Activated naive CD4-positive, alpha-beta T cell treated with anti-CD3 and anti-CD28 coated beads for 36 hours (primary cell): ENCODE measurements around the gene NT5C. TPM values are rescaled to one million over a fixed set of nuclear protein-coding genes. Genes with fewer than 3 reads are reported as not detected.
"Not testable (repeated sequence)": the region's sequence is repeated elsewhere in the genome, so short reads cannot be mapped to it uniquely, and the experiment has no call there.

ENCODE experiments used
- CTCF ChIA-PET: fragments of 350-600 bp; sonication (Branson Sonifier 250); formaldehyde crosslinking; loops from one replicate; lab custom pipeline; 2021; ENCODE audit warnings: antibody characterized with exemption; lab: Charles Lee
- DNase-seq: peaks from one replicate; pipeline ENCODE4 v3.0.0-alpha.2; 2020
- H3K27ac Mint-ChIP-seq: one replicate; pipeline ENCODE4 v1.8.0; 2021; ENCODE audit warnings: mild to moderate bottlenecking, mixed read lengths
- H3K27me3 Mint-ChIP-seq: one replicate; pipeline ENCODE4 v1.8.0; 2021; ENCODE audit warnings: low read depth, mixed read lengths
- H3K36me3 Mint-ChIP-seq: one replicate; pipeline ENCODE4 v1.8.0; 2021; ENCODE audit warnings: low read depth, mixed read lengths
- H3K4me1 Mint-ChIP-seq: one replicate; pipeline ENCODE4 v1.8.0; 2021; ENCODE audit warnings: low read depth, mixed read lengths
- H3K4me3 Mint-ChIP-seq: one replicate; pipeline ENCODE4 v1.8.0; 2021; ENCODE audit warnings: mild to moderate bottlenecking, moderate library complexity, mixed read lengths
- H3K9me3 Mint-ChIP-seq: one replicate; pipeline ENCODE4 v1.8.0; 2021; ENCODE audit warnings: mixed read lengths
- intact Hi-C: fragments of 100-400 bp; cut with micrococcal nuclease; formaldehyde crosslinking; loops from one replicate; pipeline ENCODE4 v1.15.1; 2023
- total RNA-seq, 2 experiments: library from RNA; stranded (reverse); gene quantifications; one replicate each; pipeline ENCODE4 v1.2.3, GENCODE V29; 2021

Gene NT5C
- total RNA-seq, 2 experiments from 2014 or later, result 49.7 to 55.2 TPM

DNA sequence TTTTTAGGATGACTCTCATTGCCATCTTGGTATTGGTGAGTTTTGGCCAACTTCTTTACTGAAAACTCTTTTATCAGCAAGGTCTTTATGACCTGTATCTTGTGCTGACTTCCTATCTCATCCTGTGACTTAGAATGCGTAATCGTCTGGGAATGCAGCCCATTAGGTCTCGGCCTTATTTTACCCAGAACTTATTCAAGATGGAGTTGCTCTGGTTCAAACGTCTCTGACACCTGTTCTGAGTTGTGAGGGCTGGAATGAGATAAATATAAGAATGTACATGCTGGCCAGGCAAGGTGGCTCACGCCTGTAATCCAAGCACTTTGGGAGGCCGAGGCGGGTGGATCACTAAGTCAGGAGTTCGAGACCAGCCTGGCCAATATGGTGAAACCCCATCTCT is 26.9 kb upstream of the NT5C start:
- CTCF ChIA-PET, result interaction anchor here (0.7 to 1.3 kb wide), 2 partner anchors 13 to 27 kb away, joined by 3 to 4 read pairs; no protein-coding TSS in a partner anchor
- DNase-seq, H3K27me3 Mint-ChIP-seq, H3K36me3 Mint-ChIP-seq, H3K9me3 Mint-ChIP-seq, H3K4me3 Mint-ChIP-seq, intact Hi-C loops, H3K27ac Mint-ChIP-seq: not testable (repeated sequence)
- H3K4me1 Mint-ChIP-seq, result peaks cover 16% of the 10 kb centered on the region

DNA sequence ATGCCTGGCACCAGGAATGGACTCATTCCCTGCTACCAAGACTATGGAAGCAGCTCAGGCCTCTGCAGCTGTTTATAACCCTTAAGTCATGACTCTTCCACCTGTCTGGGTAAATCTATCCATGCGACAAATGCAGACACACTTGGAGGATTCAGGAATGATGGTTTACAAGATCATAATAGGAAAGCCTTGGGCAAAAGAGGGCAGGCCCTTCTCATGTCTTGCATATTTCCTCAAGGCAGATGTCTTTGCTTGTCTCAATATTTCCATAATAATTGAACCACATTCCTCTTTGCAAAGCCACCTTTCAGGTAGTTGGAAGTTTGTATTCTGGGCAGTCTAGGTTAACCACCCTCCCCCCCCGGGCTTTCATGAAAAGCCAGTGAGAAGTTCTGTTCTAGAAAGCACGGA is 23.7 kb upstream of the NT5C start:
- H3K27ac Mint-ChIP-seq, result peak overlapping the region; percentile 78
- no peaks in the 10 kb centered on the region for H3K9me3 Mint-ChIP-seq
- H3K4me1 Mint-ChIP-seq, result peaks cover 30% of the 10 kb centered on the region
- CTCF ChIA-PET, result interaction anchor here (1.0 to 1.5 kb wide), 5 partner anchors 15 to 194 kb away, joined by 4 to 7 read pairs (median 5); no protein-coding TSS in a partner anchor
- intact Hi-C loops, result loop anchor here (2.0 kb wide), 1 partner anchor 282 kb away; the partner anchor contains the start of gene FDXR
- DNase-seq, result no peak
- H3K27me3 Mint-ChIP-seq, result no peaks in the 10 kb centered on the region
- H3K4me3 Mint-ChIP-seq, result no peak overlapping the region
- H3K36me3 Mint-ChIP-seq, result peaks cover 9% of the 10 kb centered on the region

GRCh38 chr17:75154195-75155106 is 22.9 kb upstream of the NT5C start, which contains the start of gene JPT1:
Gene JPT1, minus strand, starts transcription at chr17:75154512. Its CDS starts 115 bp downstream, at chr17:75154397.
- Mint-ChIP-seq H3K9me3 (no peaks in the 10 kb centered on the region), H3K4me1 (peaks cover 30% of the 10 kb centered on the region), H3K4me3 (peak within 1 kb of the TSS; percentile 94), H3K27me3 (no peaks in the 10 kb centered on the region), H3K27ac (peak within 1 kb of the TSS; percentile 78), H3K36me3 (peaks cover 9% of the 10 kb centered on the region)
- CTCF ChIA-PET, result interaction anchor here (1.0 to 1.5 kb wide), 4 partner anchors 16 to 193 kb away, joined by 4 to 7 read pairs (median 6); no protein-coding TSS in a partner anchor
- intact Hi-C loops, result loop anchor here (1.0 to 2.0 kb wide), 9 partner anchors 17 to 282 kb away; partner anchors contain the start of genes FDXR, GGA3, KCTD2 and MRPS7
- DNase-seq, result peak; percentile 100

DNA sequence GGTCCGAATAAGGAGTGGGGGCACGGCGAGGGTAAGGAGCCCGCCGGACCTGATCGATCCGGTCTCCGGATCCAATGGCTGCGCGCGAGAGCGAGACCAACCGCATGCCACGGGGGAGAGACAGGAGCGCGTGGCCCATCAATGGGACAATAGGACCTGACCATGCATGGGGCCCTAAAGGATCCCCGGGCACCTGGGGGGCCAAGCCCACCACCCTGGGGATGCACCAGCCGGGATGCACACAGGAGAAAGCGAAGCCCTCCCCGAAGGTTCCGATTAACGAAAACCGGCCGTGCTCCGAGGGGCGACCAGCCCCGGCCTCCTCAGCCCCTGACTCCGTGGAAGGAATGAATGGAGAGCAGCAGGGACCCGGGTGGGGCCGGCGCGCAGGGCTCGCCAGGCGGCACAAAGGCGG is 22.2 kb upstream of the NT5C start:
- Mint-ChIP-seq H3K27ac (peak overlapping the region; percentile 73), H3K4me3 (peak overlapping the region; percentile 94)

GRCh38 chr17:75152922-75153779 is 21.6 kb upstream of the NT5C start:
- Mint-ChIP-seq H3K27ac (peak overlapping the region; percentile 73), H3K4me3 (peak overlapping the region; percentile 94), H3K4me1 (peaks cover 33% of the 10 kb centered on the region), H3K9me3 (no peaks in the 10 kb centered on the region), H3K36me3 (peaks cover 15% of the 10 kb centered on the region), H3K27me3 (no peaks in the 10 kb centered on the region)
- DNase-seq, result peak; percentile 41
- CTCF ChIA-PET, result no interaction called here
- intact Hi-C loops, result no loop called here

More for the DNA sequence above, 22.2 kb upstream of the NT5C start:
- CTCF ChIA-PET, result interaction anchor here (1.5 kb wide), 2 partner anchors 16 to 40 kb away, joined by 7 read pairs; no protein-coding TSS in a partner anchor
- peaks cover 30% of the 10 kb centered on the region for H3K4me1 Mint-ChIP-seq
- peaks cover 9% of the 10 kb centered on the region for H3K36me3 Mint-ChIP-seq
- H3K27me3 Mint-ChIP-seq, result no peaks in the 10 kb centered on the region
- DNase-seq, result peak; percentile 38
- intact Hi-C loops, result loop anchor here (1.0 to 2.0 kb wide), 9 partner anchors 18 to 281 kb away; partner anchors contain the start of genes FDXR, GGA3, KCTD2 and MRPS7
- no peaks in the 10 kb centered on the region for H3K9me3 Mint-ChIP-seq

DNA sequence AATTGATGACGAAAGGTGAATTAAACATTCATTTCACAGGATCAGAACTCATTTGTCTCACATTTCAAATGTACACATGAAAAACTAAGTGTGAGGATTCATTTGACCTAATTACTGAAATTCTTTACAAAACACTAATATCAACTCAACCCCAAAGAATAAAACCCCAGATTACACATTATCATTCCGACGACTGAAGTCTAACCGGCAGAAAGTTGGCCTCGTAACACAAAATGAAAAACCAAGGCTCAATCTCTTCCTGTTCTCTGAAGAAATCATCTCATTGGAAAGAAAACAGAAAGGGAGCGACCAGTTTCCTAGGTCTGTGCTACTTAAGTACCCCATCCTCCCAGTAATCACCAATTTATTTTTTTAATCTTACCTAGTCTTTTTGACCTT is 21.0 kb upstream of the NT5C start:
- Mint-ChIP-seq H3K36me3 (peaks cover 20% of the 10 kb centered on the region), H3K27me3 (no peaks in the 10 kb centered on the region), H3K27ac (no peak overlapping the region), H3K4me1 (peaks cover 33% of the 10 kb centered on the region), H3K9me3 (no peaks in the 10 kb centered on the region), H3K4me3 (peak overlapping the region; percentile 94)
- CTCF ChIA-PET, result no interaction called here
- intact Hi-C loops, result no loop called here
- DNase-seq, result no peak

DNA sequence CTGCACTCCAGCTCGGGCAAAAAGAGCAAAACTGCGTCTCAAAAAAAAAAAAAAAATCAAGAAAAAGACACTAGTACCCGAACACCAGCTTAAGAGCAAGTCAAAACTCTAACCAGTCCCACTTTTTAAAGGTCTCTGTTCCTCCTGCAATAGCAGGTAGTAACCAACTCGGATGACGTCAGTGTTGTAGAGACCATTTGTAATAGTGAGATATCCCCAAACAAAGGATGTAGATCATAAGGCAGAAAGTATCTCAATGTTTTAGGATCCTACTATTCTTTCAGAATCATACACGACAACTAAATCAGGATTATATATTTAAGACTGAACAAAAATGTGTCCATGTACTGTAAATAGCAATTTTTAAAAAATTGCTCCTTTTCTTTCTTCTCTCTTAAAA is 20.4 kb upstream of the NT5C start:
- DNase-seq, result no peak
- no peaks in the 10 kb centered on the region for H3K27me3 Mint-ChIP-seq
- intact Hi-C loops, result no loop called here
- no peak overlapping the region for H3K27ac Mint-ChIP-seq
- peaks cover 33% of the 10 kb centered on the region for H3K4me1 Mint-ChIP-seq
- peak overlapping the region; percentile 94 for H3K4me3 Mint-ChIP-seq
- H3K9me3 Mint-ChIP-seq, result no peaks in the 10 kb centered on the region
- CTCF ChIA-PET, result interaction anchor here (1.0 to 1.3 kb wide), 2 partner anchors 21 to 31 kb away, joined by 3 read pairs; no protein-coding TSS in a partner anchor
- peaks cover 26% of the 10 kb centered on the region for H3K36me3 Mint-ChIP-seq

DNA sequence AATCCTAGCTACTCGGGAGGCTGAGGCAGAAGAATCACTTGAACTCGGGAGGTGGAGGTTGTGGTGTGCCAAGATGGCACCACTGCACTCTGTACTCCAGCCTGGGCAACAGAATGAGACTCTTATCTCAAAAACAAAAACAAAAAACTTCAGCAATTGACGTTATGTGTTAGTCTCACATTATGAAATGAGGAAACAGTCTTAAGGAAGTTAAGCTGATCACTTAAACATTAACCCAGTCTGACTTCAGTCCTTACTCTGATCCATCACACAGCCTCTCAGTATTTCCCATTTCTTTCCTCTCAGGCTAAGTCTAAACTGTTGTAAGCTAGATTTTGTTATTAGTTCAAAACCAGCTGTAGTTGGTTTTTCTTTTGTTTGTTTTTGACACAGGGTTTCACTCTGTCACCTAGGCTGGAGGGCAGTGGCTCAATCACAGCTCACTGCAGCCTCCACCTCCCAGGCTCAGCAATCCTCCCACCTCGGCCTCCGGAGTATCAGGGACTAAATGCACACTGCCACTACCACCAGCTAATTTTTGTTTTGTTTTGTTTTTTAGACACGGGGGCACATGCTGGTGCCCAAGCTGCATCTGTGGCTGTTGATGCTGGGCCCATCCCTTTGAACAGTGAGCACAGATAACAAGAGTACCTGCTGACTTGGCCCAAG is 16.5 kb upstream of the NT5C start:
- Mint-ChIP-seq H3K9me3 (no peaks in the 10 kb centered on the region), H3K36me3 (peaks cover 40% of the 10 kb centered on the region), H3K27ac (no peak overlapping the region), H3K27me3 (no peaks in the 10 kb centered on the region), H3K4me1 (peaks cover 19% of the 10 kb centered on the region), H3K4me3 (no peak overlapping the region)
- CTCF ChIA-PET, result interaction anchor here (1.0 to 3.7 kb wide), 4 partner anchors 16 to 43 kb away, joined by 3 to 13 read pairs (median 10); partner anchors contain the start of gene NT5C
- DNase-seq, result no peak
- intact Hi-C loops, result no loop called here

DNA sequence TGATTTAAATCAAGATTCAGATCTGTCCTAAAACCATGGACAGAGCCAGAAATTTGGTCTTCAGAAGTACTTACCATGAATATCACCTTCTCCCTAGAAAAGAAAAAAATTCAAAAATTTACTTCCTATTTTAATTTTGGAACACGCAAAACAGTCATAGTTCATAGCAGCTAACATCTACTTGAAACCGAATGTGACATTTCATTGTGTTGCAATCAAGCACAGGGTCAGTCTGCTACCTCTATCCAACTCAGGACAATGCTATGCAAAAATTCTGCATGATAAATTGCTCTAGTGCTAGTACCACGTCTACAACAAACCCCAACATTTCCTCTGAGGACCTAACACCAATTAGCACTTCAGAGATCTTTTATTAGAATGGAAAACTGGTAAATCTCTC is 15.1 kb upstream of the NT5C start:
- H3K36me3 Mint-ChIP-seq, result peaks cover 39% of the 10 kb centered on the region
- no peak overlapping the region for H3K4me3 Mint-ChIP-seq
- peaks cover 11% of the 10 kb centered on the region for H3K4me1 Mint-ChIP-seq
- CTCF ChIA-PET, result no interaction called here
- no peaks in the 10 kb centered on the region for H3K27me3 Mint-ChIP-seq
- no peaks in the 10 kb centered on the region for H3K9me3 Mint-ChIP-seq
- DNase-seq, result no peak
- intact Hi-C loops, result no loop called here
- H3K27ac Mint-ChIP-seq, result no peak overlapping the region

DNA sequence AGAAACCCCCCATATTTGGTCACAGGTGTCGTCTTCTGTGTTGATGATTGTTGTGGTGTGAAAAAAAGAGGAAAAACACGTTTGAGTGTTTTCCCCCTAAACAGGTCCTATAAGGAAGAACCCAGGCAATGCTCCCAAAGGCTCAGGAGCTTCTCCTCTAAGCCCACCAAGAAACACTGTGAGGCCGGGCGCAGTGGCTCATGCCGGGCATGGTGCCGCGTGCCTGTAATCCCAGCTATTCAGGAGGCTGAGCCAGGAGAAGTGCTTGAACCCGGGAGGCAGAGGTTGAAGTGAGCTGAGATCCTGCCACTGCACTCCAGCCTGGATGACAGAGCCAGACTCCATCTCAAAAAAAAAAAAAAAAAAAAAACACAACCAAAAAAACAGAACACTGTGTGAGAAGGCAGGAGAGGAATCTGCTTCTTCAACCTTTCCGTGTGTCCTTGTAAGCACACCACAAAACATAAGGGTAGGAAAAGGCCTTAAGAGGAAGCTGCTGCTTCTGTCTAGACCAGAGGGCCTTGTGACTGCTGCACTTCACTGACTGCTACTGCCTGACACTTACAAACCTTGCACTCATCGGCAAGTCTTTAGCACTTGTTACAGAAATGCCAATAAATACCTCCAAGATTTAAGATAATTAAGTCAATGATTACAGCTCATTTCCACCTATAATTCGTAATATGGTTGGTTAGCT is 13.4 kb upstream of the NT5C start:
- peaks cover 21% of the 10 kb centered on the region for H3K4me1 Mint-ChIP-seq
- peaks cover 46% of the 10 kb centered on the region for H3K36me3 Mint-ChIP-seq
- DNase-seq, result no peak
- CTCF ChIA-PET, result interaction anchor here (0.6 to 1.7 kb wide), 7 partner anchors 13 to 183 kb away, joined by 3 to 6 read pairs (median 3); partner anchors contain the start of gene NT5C
- no peak overlapping the region for H3K27ac Mint-ChIP-seq
- no peaks in the 10 kb centered on the region for H3K27me3 Mint-ChIP-seq
- intact Hi-C loops, result no loop called here
- H3K9me3 Mint-ChIP-seq, result no peaks in the 10 kb centered on the region
- no peak overlapping the region for H3K4me3 Mint-ChIP-seq
